Skeletal muscle satellite cell (primary cell): ENCODE measurements around the gene CAMSAP2.

Experiments used
- H3K27me3 ChIP-seq: 2 replicates; pipeline ENCODE4 v1.7.0; 2013; ENCODE audit warnings: low read length; ENCODE audit not compliant: control insufficient read depth, insufficient read depth
- H3K36me3 ChIP-seq: 2 replicates; pipeline ENCODE4 v1.7.0; 2013; ENCODE audit warnings: mild to moderate bottlenecking, control low read depth, low read length; ENCODE audit not compliant: insufficient read depth
- H3K4me1 ChIP-seq: 2 replicates; pipeline ENCODE4 v1.7.0; 2013; ENCODE audit warnings: low read length; ENCODE audit not compliant: control insufficient read depth, insufficient read depth
- H3K4me2 ChIP-seq: 2 replicates; pipeline ENCODE4 v1.7.0; 2013; ENCODE audit warnings: mild to moderate bottlenecking, low read length
- H3K4me3 ChIP-seq: 2 replicates; pipeline ENCODE4 v1.7.0; 2013; ENCODE audit warnings: low read length
- H3K9ac ChIP-seq: 2 replicates; pipeline ENCODE4 v1.7.0; 2013; ENCODE audit warnings: mild to moderate bottlenecking, low read depth, low read length, moderate library complexity
- H3K9me3 ChIP-seq: replicated peaks from 2 replicates; pipeline ENCODE4 v1.7.0; 2013; ENCODE audit warnings: mild to moderate bottlenecking, control low read depth, low read length

Gene CAMSAP2

DNA sequence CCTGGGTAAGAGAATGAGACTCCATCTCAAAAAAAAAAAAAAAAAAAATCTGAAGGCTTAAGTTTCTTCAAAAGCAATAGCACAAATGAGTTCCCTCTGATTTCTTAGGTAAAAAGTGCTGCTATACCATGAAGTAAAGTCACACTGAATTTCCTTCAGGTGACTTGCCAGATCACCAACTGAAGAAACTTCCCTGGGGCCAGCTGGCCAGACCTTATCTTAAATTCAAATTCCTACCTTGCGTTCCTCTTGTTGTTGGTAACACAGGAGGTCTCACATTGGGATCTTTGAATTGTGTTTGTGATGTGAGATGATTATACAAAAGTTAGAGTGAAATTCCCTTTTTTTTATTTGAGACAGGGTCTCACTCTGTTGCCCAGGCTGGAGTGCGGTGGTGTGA is 167.8 kb downstream of the CAMSAP2 start:
- Histone ChIP-seq H3K4me1 (no peaks in the 10 kb centered on the region), H3K4me3 (no peak overlapping the region), H3K36me3 (no peaks in the 10 kb centered on the region), H3K27me3 (no peaks in the 10 kb centered on the region), H3K4me2 (no peak overlapping the region), H3K9ac (no peak overlapping the region), H3K9me3 (no peaks in the 10 kb centered on the region)

DNA sequence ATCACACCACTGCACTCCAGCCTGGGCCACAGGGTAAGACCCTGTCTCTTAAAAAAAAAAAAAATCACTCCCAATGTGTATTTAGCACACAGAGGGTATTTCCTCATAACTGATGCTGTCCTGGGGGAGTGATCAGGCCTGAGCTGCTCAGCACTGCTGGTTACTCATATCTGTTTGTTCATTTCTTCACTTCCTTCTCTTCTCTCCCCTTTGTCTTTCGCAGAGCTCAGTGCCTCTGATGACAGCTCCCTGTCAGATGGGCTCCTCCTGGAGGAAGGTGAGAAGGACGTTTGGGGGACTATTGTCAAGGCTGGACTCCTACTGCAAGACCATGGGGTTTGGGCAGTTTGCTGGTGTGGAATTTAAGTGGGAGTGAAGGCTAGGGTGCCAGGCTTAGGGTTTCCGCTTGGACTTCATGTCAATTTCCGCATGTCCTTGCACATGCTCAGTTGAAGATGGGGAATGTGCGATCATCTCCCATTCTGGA is 169.0 kb downstream of the CAMSAP2 start:
- H3K4me2 ChIP-seq: no peak overlapping the region
- H3K4me1 ChIP-seq: no peaks in the 10 kb centered on the region
- H3K9me3 ChIP-seq: no peaks in the 10 kb centered on the region
- H3K27me3 ChIP-seq: no peaks in the 10 kb centered on the region
- H3K4me3 ChIP-seq: no peak overlapping the region
- no peaks in the 10 kb centered on the region for H3K36me3 ChIP-seq
- no peak overlapping the region for H3K9ac ChIP-seq

DNA sequence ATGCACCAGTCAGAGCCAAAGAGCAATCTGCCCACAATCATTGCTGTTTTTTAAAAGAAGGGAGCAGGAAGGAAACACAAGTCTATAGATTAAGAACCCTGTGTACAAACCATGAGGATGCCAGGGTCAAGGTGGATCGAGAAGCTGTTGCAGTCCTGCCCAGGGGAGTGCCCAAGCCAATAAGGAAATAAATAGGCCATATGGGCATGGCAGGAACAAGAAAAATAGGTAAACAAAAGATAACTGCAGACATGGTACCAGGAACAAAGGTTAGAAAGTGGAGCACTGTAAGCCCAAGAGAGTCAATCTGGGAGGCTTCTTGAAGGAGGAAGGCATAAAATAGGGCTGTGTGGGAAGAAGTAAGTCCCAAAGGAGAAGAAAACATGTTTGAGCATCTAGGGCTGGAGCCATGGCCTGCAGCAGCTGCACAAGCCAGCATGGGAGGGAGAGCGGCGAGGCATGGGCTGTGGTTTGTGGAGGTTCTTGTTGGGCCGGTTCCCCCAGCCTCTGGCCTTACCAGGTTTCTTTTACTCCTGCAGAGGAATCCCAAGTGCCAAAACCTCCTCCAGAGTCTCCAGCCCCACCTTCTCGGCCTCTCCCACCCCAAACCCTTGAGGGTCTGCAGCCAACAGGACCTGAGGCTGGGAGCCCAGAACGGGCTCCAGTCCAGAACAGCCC is 169.6 kb downstream of the CAMSAP2 start:
- Histone ChIP-seq H3K36me3 (no peaks in the 10 kb centered on the region), H3K4me2 (no peak overlapping the region), H3K27me3 (no peaks in the 10 kb centered on the region), H3K4me3 (no peak overlapping the region), H3K9ac (no peak overlapping the region), H3K4me1 (no peaks in the 10 kb centered on the region), H3K9me3 (no peaks in the 10 kb centered on the region)

DNA sequence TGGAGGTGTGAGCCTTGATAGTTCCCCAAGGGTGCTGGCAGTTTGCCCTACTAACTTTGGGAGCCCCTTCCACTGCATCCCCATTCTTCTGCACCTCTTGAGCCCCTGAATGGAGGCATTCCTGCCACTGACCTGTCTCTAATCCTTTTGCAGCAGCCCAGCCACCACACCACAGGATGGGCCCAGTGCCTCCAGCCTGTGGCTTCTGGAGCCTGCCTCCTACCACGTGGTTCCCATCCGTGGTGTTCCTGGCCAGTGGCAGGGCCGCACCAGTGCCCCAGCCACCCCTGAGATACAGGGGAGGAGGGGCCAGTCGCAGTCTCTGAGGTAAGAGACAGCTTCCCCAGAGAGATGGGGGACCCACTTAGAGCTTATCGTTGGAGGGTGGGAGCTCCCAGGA is 170.4 kb downstream of the CAMSAP2 start:
- no peaks in the 10 kb centered on the region for H3K27me3 ChIP-seq

DNA sequence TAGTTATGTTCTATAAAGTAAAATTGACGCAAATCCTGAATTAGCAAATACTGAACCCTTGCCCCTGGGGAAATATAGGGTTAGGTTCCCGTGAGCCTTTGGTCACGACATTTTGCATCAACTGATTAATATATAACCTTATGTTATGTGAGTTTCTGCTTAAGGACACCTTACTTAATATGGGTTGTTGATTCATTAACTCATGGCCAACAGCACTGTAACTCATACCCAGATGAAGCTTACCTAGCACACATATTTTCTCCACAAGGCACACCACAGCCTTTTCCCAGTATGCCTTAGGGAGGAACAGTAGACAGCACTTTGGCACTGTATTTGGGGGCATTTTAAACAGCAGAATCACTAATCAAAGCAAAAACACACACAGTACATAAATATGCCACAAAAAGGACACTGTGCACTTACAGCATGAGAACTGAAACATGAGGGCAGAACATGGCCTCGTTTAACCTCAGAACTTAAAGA is 171.1 kb downstream of the CAMSAP2 start:
- H3K9ac ChIP-seq: no peak overlapping the region
- H3K36me3 ChIP-seq: no peaks in the 10 kb centered on the region
- H3K4me1 ChIP-seq: no peaks in the 10 kb centered on the region
- H3K4me2 ChIP-seq: no peak overlapping the region
- no peak overlapping the region for H3K4me3 ChIP-seq
- H3K9me3 ChIP-seq: no peaks in the 10 kb centered on the region
- H3K27me3 ChIP-seq: no peaks in the 10 kb centered on the region

More for the DNA sequence above, 170.4 kb downstream of the CAMSAP2 start:
- Histone ChIP-seq H3K4me1 (no peaks in the 10 kb centered on the region), H3K4me2 (no peak overlapping the region), H3K9ac (no peak overlapping the region), H3K9me3 (no peaks in the 10 kb centered on the region), H3K36me3 (no peaks in the 10 kb centered on the region), H3K4me3 (no peak overlapping the region)
